Hepatocyte (in vitro differentiated cells): Measurements from ENCODE around the gene MSI2. TPM values are rescaled to one million over a fixed set of nuclear protein-coding genes. Genes with fewer than 3 reads are reported as not detected.
"Not testable (repeated sequence)": the region's sequence is repeated elsewhere in the genome, so short reads cannot be mapped to it uniquely, and the experiment has no call there.

ENCODE experiments used
- DNase-seq: peaks from one replicate; pipeline ENCODE4 v3.0.0-alpha.2; 2016; ENCODE audit warnings: low spot score
- H2AFZ ChIP-seq: fragments of 200-600 bp; sonication (generic); 2 replicates; pipeline ENCODE4 v1.6.0; 2016; ENCODE audit warnings: antibody characterized with exemption, mild to moderate bottlenecking
- H3K27ac ChIP-seq: fragments of 200-600 bp; sonication (generic); 2 replicates; pipeline ENCODE4 v1.5.1; 2016; ENCODE audit warnings: mild to moderate bottlenecking
- H3K27me3 ChIP-seq: fragments of 200-600 bp; sonication (generic); 2 replicates; pipeline ENCODE4 v1.6.1; 2016
- H3K36me3 ChIP-seq: fragments of 200-600 bp; sonication (generic); replicated peaks from 2 replicates; pipeline ENCODE4 v1.5.1; 2016; ENCODE audit warnings: low read depth; ENCODE audit not compliant: insufficient read depth
- H3K4me1 ChIP-seq: fragments of 200-600 bp; sonication (generic); 2 replicates; pipeline ENCODE4 v1.5.1; 2016; ENCODE audit warnings: mild to moderate bottlenecking, moderate library complexity; ENCODE audit not compliant: insufficient read depth
- H3K4me2 ChIP-seq: fragments of 200-600 bp; sonication (generic); 2 replicates; pipeline ENCODE4 v1.6.0; 2016
- H3K4me3 ChIP-seq: fragments of 200-600 bp; sonication (generic); 2 replicates; pipeline ENCODE4 v1.5.1; 2016; ENCODE audit warnings: mild to moderate bottlenecking
- H3K79me2 ChIP-seq: fragments of 200-600 bp; sonication (generic); 2 replicates; pipeline ENCODE4 v1.6.0; 2017; ENCODE audit warnings: mild to moderate bottlenecking
- H3K9me2 ChIP-seq: fragments of 200-600 bp; sonication (generic); replicated peaks from 2 replicates; pipeline ENCODE4 v1.6.0; 2017; ENCODE audit warnings: mild to moderate bottlenecking; ENCODE audit not compliant: insufficient read depth
- H3K9me3 ChIP-seq: fragments of 200-600 bp; sonication (generic); 2 replicates; pipeline ENCODE4 v1.5.1; 2016; ENCODE audit warnings: low read depth, mild to moderate bottlenecking
- H4K20me1 ChIP-seq: fragments of 200-600 bp; sonication (generic); 2 replicates; pipeline ENCODE4 v1.6.0; 2016; ENCODE audit warnings: mild to moderate bottlenecking; ENCODE audit not compliant: insufficient read depth, poor library complexity, severe bottlenecking
- CTCF ChIP-seq: fragments of 200-600 bp; sonication (generic); IDR thresholded peaks from 2 replicates; pipeline ENCODE4 v1.5.1; 2016; ENCODE audit warnings: antibody characterized with exemption, mild to moderate bottlenecking; ENCODE audit not compliant: poor library complexity
- EZH2 ChIP-seq: fragments of 200-600 bp; sonication (generic); IDR thresholded peaks from 2 replicates; pipeline ENCODE4 v1.6.1; 2016; ENCODE audit warnings: antibody characterized with exemption, mild to moderate bottlenecking, borderline replicate concordance
- EZH2phosphoT487 ChIP-seq: fragments of 200-600 bp; sonication (generic); IDR thresholded peaks from one replicate; pipeline ENCODE4 v1.6.1; 2018; ENCODE audit warnings: antibody characterized with exemption, mild to moderate bottlenecking, low read depth, moderate library complexity; ENCODE audit not compliant: unreplicated experiment, severe bottlenecking
- WGBS: methylation state at CpG from one replicate; pipeline ENCODE4 v1.1.6; 2016; ENCODE audit warnings: low lambda C conversion rate; ENCODE audit errors: missing lambda C conversion rate; 5-methylcytosine and 5-hydroxymethylcytosine counted together
- polyA plus RNA-seq: library from polyadenylated mRNA; unstranded; fragments of >200 nt; fragmentation: Nextera tagmentation; extraction: Ambion mirVana; gene quantifications from 2 replicates; pipeline ENCODE4 v1.2.1, GENCODE V29; 2016
- total RNA-seq: library from RNA; depleted of rRNA; stranded (reverse); fragments of >200 nt; gene quantifications from 2 replicates; pipeline ENCODE4 v1.2.3, GENCODE V29; 2014

The MSI2 gene
- total and polyA plus RNA-seq, 2 experiments from 2014 or later = 16.1 to 60.6 TPM

- Histone ChIP-seq H2AFZ (no peak overlapping the region), H3K79me2 (peaks cover 81% of the 10 kb centered on the region), H3K36me3 (peaks cover 9% of the 10 kb centered on the region), H3K4me2 (peak overlapping the region; percentile 66), H3K27ac (peak overlapping the region; percentile 77), H3K27me3 (no peaks in the 10 kb centered on the region), H3K4me3 (no peak overlapping the region), H3K4me1 (peaks cover 36% of the 10 kb centered on the region), H3K9me3 (peaks cover 10% of the 10 kb centered on the region), H4K20me1 (peaks cover 5% of the 10 kb centered on the region), H3K9me2 (no peaks in the 10 kb centered on the region)
- 13% methylated on average over 5 of the region's 5 CpGs for WGBS
- no peak for DNase-seq
- TF ChIP-seq EZH2phosphoT487 (no peak), CTCF (no peak), EZH2 (no peak)
Measured at GRCh38 chr17:57295526-57296023, 39.3 kb downstream of the MSI2 start.

GRCh38 chr17:57296231-57296630 lies 39.9 kb downstream of the MSI2 start:
- peaks cover 9% of the 10 kb centered on the region for H3K36me3 ChIP-seq
- no peaks in the 10 kb centered on the region for H3K9me2 ChIP-seq
- H3K27me3 ChIP-seq = no peaks in the 10 kb centered on the region
- peaks cover 10% of the 10 kb centered on the region for H3K9me3 ChIP-seq
- peak overlapping the region; percentile 77 for H3K27ac ChIP-seq
- peaks cover under 1% of the 10 kb centered on the region for H4K20me1 ChIP-seq
- peak overlapping the region; percentile 66 for H3K4me2 ChIP-seq
- peaks cover 74% of the 10 kb centered on the region for H3K79me2 ChIP-seq
- 32% methylated on average over 4 of the region's 4 CpGs for WGBS
- H3K4me1 ChIP-seq = peaks cover 36% of the 10 kb centered on the region
- TF ChIP-seq EZH2phosphoT487 (no peak), CTCF (no peak), EZH2 (no peak)
- no peak overlapping the region for H3K4me3 ChIP-seq
- H2AFZ ChIP-seq = no peak overlapping the region
- no peak for DNase-seq

- no peak overlapping the region for H3K27ac ChIP-seq
- TF ChIP-seq CTCF = no peak
- no peak for TF ChIP-seq EZH2phosphoT487
- no peak for TF ChIP-seq EZH2
- no peak overlapping the region for H2AFZ ChIP-seq
Measured at GRCh38 chr17:57299176-57299575, 42.9 kb downstream of the MSI2 start.

GRCh38 chr17:57300592-57300991 lies 44.3 kb downstream of the MSI2 start:
- H3K4me3 ChIP-seq, H4K20me1 ChIP-seq, H3K4me2 ChIP-seq, H3K27ac ChIP-seq, H3K9me2 ChIP-seq, H3K27me3 ChIP-seq, DNase-seq, H3K36me3 ChIP-seq, H2AFZ ChIP-seq: not testable (repeated sequence)
- peaks cover 74% of the 10 kb centered on the region for H3K79me2 ChIP-seq
- WGBS = 87% methylated on average over 7 of the region's 7 CpGs
- peaks cover 10% of the 10 kb centered on the region for H3K9me3 ChIP-seq
- H3K4me1 ChIP-seq = peaks cover 10% of the 10 kb centered on the region

More at GRCh38 chr17:57299176-57299575, 42.9 kb downstream of the MSI2 start:
- 97% methylated on average over 7 of the region's 7 CpGs for WGBS
- Histone ChIP-seq H3K79me2 (peaks cover 74% of the 10 kb centered on the region), H3K4me3 (no peak overlapping the region), H3K36me3 (peaks cover 9% of the 10 kb centered on the region), H3K27me3 (no peaks in the 10 kb centered on the region), H3K4me1 (peaks cover 24% of the 10 kb centered on the region), H3K9me2 (no peaks in the 10 kb centered on the region), H3K4me2 (no peak overlapping the region), H3K9me3 (peaks cover 10% of the 10 kb centered on the region), H4K20me1 (no peaks in the 10 kb centered on the region)
- DNase-seq = no peak
